Gastroesophageal sphincter (tissue), 4 donors: ENCODE data around the gene ZBTB20. TPM values are rescaled to one million over a fixed set of nuclear protein-coding genes. Genes with fewer than 3 reads are reported as not detected.
A peak's percentile ranks its signal among the peaks of the same experiment; 100 is the strongest.

Experiments used
- ATAC-seq: fragments of 150-250 bp; one replicate; pipeline ENCODE4 v1.9.1; 2016; ENCODE audit warnings: mild to moderate bottlenecking, moderate library complexity
- H3K27ac ChIP-seq, 4 donors: fragments of 200-600 bp; sonication (generic) in 3 of 4; 1 replicate in 3 of 4; 2 replicates in 1 of 4; pipeline ENCODE4 v1.5.1; 2016 to 2019
- H3K27me3 ChIP-seq: fragments of 200-600 bp; sonication (generic); one replicate; pipeline ENCODE4 v1.5.1; 2019
- H3K36me3 ChIP-seq, 2 donors: fragments of 200-600 bp; sonication (generic); one replicate each; pipeline ENCODE4 v1.5.1; 2019; ENCODE audit warnings: control low read depth in 1 of 2
- H3K4me1 ChIP-seq, 3 donors: fragments of 200-600 bp; sonication (generic); 1 replicate in 2 of 3; 2 replicates in 1 of 3; pipeline ENCODE4 v1.5.1; 2016 to 2019; ENCODE audit warnings: control low read depth in 2 of 3
- H3K4me3 ChIP-seq, 2 donors: fragments of 200-600 bp; sonication (generic); one replicate each; pipeline ENCODE4 v1.5.1; 2019; ENCODE audit warnings: mild to moderate bottlenecking in 1 of 2, moderate library complexity in 1 of 2
- H3K9me3 ChIP-seq, 3 donors: fragments of 200-600 bp; sonication (generic); one replicate each; pipeline ENCODE4 v1.5.1; 2017 to 2019; ENCODE audit warnings: control low read depth in 2 of 3
- CTCF ChIP-seq, 4 experiments: fragments of 200-600 bp in 2 of 4; fragments of 450-650 bp in 2 of 4; sonication (generic) in 1 of 4; IDR thresholded peaks; one replicate each; pipeline ENCODE4 v1.5.1; 2017 to 2019; ENCODE audit warnings: antibody characterized with exemption in 4 of 4, mild to moderate bottlenecking in 2 of 4, moderate library complexity in 2 of 4
- EP300 ChIP-seq: sonication (generic); formaldehyde crosslinking; IDR thresholded peaks from one replicate; pipeline ENCODE4 v1.6.1; 2017; ENCODE audit warnings: antibody characterized with exemption, mild to moderate bottlenecking
- POLR2A ChIP-seq, 2 donors: fragments of 450-650 bp; IDR thresholded peaks; one replicate each; pipeline ENCODE4 v1.6.1; 2017; ENCODE audit warnings: antibody characterized with exemption in 2 of 2, mild to moderate bottlenecking in 2 of 2, moderate library complexity in 1 of 2
- POLR2AphosphoS5 ChIP-seq: sonication (generic); formaldehyde crosslinking; IDR thresholded peaks from one replicate; pipeline ENCODE4 v1.6.1; 2017; ENCODE audit warnings: antibody characterized with exemption
- WGBS, 2 donors: methylation state at CpG; one replicate each; pipeline ENCODE4 v1.1.5; 2018; ENCODE audit warnings: low coverage in 1 of 2; 5-methylcytosine and 5-hydroxymethylcytosine counted together
- total RNA-seq, 4 donors: library from RNA; depleted of rRNA; stranded (reverse); fragments of >200 nt; gene quantifications; one replicate each; pipeline ENCODE4 v1.1.0, GENCODE V29; 2016

The ZBTB20 gene
- total RNA-seq, 4 donors from 2014 or later, result 53.1 to 113 (median 98.4) TPM

GRCh38 chr3:114394551-114394950, 752.5 kb downstream of the ZBTB20 start:
- no peak for ATAC-seq
- no peaks in the 10 kb centered on the region for H3K27me3 ChIP-seq
- peaks cover 0 to 23% (median 0%) of the 10 kb centered on the region in 3 donors for H3K4me1 ChIP-seq
- H3K36me3 ChIP-seq, result no peaks in the 10 kb centered on the region
- H3K4me3 ChIP-seq, result no peak overlapping the region
- no peak overlapping the region for H3K27ac ChIP-seq
- TF ChIP-seq EP300 (no peak), CTCF (IDR thresholded peaks at IDR 0.05) (no peak), POLR2A (IDR thresholded peaks at IDR 0.05) (no peak)
- 31 to 36% methylated on average over 2 of the region's 2 CpGs for WGBS, 2 donors
- no peaks in the 10 kb centered on the region for H3K9me3 ChIP-seq

GRCh38 chr3:114393367-114394072, 753.6 kb downstream of the ZBTB20 start:
- peaks cover 0 to 21% (median 0%) of the 10 kb centered on the region in 3 donors for H3K4me1 ChIP-seq
- TF ChIP-seq CTCF (IDR thresholded peaks at IDR 0.05) (no peak), EP300 (no peak), POLR2A (IDR thresholded peaks at IDR 0.05) (no peak), POLR2AphosphoS5 (no peak)
- ATAC-seq, result peak; percentile 31
- 77 to 93% methylated on average over 4 to 7 of the region's 7 CpGs for WGBS, 2 donors
- H3K4me3 ChIP-seq, result no peak overlapping the region
- H3K9me3 ChIP-seq, result no peaks in the 10 kb centered on the region
- peaks cover 0 to 4% of the 10 kb centered on the region in 2 donors for H3K36me3 ChIP-seq
- no peaks in the 10 kb centered on the region for H3K27me3 ChIP-seq
- H3K27ac ChIP-seq, result no peak overlapping the region

- Histone ChIP-seq H3K36me3 (peaks cover 0 to 11% of the 10 kb centered on the region in 2 donors), H3K27me3 (no peaks in the 10 kb centered on the region), H3K4me3 (no peak overlapping the region), H3K27ac (no peak overlapping the region), H3K4me1 (peaks cover 0 to 21% (median 0%) of the 10 kb centered on the region in 3 donors), H3K9me3 (no peaks in the 10 kb centered on the region)
- TF ChIP-seq POLR2AphosphoS5 (no peak), CTCF (IDR thresholded peaks at IDR 0.05) (no peak), POLR2A (IDR thresholded peaks at IDR 0.05) (no peak), EP300 (no peak)
- 94 to 100% methylated on average over 2 of the region's 2 CpGs for WGBS, 2 donors
- no peak for ATAC-seq
These were observed 754.3 kb downstream of the ZBTB20 start for GRCh38 chr3:114392831-114393230.

- H3K4me1 ChIP-seq, result peaks cover 0 to 24% (median 7%) of the 10 kb centered on the region in 3 donors
- H3K4me3 ChIP-seq, result no peak overlapping the region
- no peaks in the 10 kb centered on the region for H3K9me3 ChIP-seq
- WGBS, 2 donors, result 89 to 100% methylated on average over 3 to 4 of the region's 4 CpGs
- H3K27ac ChIP-seq, result no peak overlapping the region
- H3K36me3 ChIP-seq, result peaks cover 0 to 19% of the 10 kb centered on the region in 2 donors
- no peak for TF ChIP-seq POLR2AphosphoS5
- no peak for TF ChIP-seq EP300
- TF ChIP-seq POLR2A (IDR thresholded peaks at IDR 0.05), result no peak
- TF ChIP-seq CTCF (IDR thresholded peaks at IDR 0.05), result no peak
- ATAC-seq, result no peak
- no peaks in the 10 kb centered on the region for H3K27me3 ChIP-seq
These were observed 757.9 kb downstream of the ZBTB20 start for GRCh38 chr3:114389156-114389555.

GRCh38 chr3:114384558-114384903, 762.6 kb downstream of the ZBTB20 start:
- Histone ChIP-seq H3K9me3 (no peaks in the 10 kb centered on the region), H3K36me3 (peaks cover 0 to 19% of the 10 kb centered on the region in 2 donors), H3K4me3 (peak overlapping the region; percentile 51 to 70), H3K27me3 (no peaks in the 10 kb centered on the region), H3K27ac (peak overlapping the region in 3 of 4 donors; percentile 70 to 78 (median 78)), H3K4me1 (peaks cover 5 to 42% (median 23%) of the 10 kb centered on the region in 3 donors)
- 43 to 80% methylated on average over 2 to 4 of the region's 4 CpGs for WGBS, 2 donors
- TF ChIP-seq CTCF (IDR thresholded peaks at IDR 0.05), result no peak
- TF ChIP-seq EP300, result no peak
- TF ChIP-seq POLR2AphosphoS5, result no peak
- TF ChIP-seq POLR2A (IDR thresholded peaks at IDR 0.05), result no peak
- ATAC-seq, result no peak
